ENCODE results near the gene BEGAIN.

DNA sequence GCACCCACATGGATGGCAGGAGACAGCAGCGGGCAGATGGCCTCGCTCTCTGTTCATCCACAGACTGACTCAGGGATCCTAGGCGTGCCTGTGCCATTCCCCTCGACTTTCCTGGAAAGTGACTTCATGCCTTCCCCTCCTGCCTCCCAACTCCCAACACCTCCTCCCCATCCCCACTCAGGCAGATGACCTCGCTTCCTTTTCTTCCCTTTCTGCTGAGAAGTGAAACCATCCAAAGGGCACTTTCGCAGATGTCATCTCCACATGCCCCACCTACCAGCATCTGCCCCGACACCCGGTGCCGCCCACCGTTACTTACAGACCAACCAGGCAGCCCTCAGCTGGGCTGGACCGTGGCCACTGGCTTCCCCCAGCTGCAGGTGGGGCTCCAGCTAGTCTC lies 29.6 kb downstream of the BEGAIN start:
- TF ChIP-seq, protein P1, sequence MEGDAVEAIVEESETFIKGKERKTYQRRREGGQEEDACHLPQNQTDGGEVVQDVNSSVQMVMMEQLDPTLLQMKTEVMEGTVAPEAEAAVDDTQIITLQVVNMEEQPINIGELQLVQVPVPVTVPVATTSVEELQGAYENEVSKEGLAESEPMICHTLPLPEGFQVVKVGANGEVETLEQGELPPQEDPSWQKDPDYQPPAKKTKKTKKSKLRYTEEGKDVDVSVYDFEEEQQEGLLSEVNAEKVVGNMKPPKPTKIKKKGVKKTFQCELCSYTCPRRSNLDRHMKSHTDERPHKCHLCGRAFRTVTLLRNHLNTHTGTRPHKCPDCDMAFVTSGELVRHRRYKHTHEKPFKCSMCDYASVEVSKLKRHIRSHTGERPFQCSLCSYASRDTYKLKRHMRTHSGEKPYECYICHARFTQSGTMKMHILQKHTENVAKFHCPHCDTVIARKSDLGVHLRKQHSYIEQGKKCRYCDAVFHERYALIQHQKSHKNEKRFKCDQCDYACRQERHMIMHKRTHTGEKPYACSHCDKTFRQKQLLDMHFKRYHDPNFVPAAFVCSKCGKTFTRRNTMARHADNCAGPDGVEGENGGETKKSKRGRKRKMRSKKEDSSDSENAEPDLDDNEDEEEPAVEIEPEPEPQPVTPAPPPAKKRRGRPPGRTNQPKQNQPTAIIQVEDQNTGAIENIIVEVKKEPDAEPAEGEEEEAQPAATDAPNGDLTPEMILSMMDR (conservative IDR thresholded peaks at IDR 0.05 in 1 of 2, IDR thresholded peaks at IDR 0.05 in 1 of 2; ENCODE audit: low read depth in 1 of 2, low read length in 2 of 2), result no peak
- TF ChIP-seq EZH2 (IDR thresholded peaks at IDR 0.05; ENCODE audit: low read length, missing control alignments), result no peak
